HG03097 (cell line): ENCODE results near the gene CEP128.

Experiments
- ATAC-seq: cut with Tn5 transposase; IDR thresholded peaks from one replicate; pipeline ENCODE4 v1.9.1; 2021; ENCODE audit not compliant: unreplicated experiment, low FRiP score

The CEP128 gene

DNA sequence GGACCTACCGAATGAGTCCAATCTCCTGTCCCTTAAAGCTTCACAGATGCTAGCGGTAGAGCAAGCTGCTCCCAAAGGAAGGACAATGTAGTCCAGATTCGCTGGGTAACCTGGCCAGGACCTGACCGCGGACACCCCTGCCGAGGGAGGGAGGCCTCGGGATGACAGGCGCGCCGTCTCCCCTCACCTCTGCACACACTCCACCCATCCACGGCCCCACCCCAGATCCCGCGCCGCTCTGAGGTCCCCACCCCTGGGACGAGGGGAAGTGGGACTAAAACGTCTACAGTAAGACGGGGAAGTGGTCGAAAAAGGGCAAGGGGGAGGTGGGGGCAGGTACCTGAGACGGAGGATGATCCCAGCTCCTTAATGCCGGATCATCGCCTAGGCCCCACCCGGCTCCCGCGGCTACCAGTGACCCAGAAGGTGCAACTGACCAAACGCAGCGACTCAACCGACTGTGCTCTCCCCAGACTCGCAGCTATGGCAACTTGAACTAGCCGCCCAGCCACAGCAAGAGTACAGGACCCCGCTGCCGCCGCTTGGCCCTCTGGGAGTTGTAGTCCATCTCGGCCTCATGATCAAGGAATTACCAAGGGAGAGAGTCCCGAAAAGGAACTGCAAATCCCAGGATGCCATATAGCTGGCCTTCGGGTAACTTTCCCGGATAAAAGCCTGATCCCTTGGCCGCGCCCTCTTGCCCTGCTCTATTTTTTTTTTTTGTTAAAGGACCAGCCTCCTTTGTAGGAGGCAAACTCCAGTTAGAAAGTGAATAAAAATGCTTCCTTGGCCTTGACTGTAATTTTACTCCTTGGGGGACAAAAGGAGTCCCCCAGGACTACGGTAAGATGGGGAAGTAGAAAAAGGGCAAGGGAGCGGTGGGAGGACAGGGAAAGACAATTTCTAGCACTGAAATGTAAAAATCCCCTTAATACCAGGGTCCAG, at the start of gene CEP128:
Gene CEP128 (minus strand): TSS at position 498 of the 945 bp plus-strand sequence.
- ATAC-seq: peak; percentile 96

DNA sequence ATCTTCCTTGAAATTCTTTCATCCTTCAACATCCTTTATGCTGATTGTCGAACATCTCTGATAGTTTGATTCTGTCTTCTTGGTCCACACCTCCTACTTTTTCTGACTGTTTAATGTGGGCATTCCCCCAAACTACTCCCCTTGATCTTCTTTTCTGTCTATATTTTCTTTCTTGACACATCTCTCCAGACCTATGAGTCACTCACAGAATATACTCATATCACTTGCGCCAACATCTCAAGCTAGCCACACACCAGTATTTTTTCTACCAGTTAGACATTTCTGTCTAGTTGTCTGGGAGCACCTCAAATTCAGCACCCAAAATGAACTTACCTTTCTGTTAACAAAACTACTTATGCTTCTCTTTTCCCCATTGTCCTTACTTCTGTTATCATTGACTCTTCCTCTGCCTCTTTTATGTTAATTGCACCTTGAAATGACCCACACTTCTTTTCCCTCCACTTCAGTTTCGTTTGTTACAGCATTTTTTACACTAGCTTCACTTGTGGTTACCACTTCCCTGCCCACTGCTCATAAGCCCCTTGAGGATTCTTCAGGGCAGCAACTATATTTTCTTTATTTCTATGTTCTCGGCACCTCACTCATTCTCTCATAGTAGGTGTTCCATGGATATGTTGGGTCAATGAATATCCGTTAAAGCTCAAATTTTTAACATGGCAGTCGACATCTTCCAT, 47.3 kb upstream of the CEP128 start:
- peak; percentile 62 for ATAC-seq

DNA sequence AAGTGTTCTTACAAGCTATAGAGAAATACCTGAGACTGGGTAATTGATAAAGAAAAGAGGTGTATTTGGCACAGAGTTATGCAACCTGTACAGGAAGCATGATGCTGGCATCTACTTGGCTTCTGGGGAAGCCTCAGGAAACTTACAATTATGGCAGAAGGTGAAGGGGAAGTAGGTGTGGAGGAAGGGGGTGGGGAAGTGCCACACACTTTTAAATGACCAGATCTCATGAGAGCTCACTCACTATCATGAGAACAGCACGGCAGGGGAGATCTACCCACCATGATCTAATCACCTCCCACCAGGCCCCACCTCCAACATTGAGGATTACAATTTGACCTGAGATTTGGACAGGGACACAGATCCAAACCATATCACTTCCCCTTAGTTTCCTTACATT, 46.7 kb upstream of the CEP128 start:
- no peak for ATAC-seq

DNA sequence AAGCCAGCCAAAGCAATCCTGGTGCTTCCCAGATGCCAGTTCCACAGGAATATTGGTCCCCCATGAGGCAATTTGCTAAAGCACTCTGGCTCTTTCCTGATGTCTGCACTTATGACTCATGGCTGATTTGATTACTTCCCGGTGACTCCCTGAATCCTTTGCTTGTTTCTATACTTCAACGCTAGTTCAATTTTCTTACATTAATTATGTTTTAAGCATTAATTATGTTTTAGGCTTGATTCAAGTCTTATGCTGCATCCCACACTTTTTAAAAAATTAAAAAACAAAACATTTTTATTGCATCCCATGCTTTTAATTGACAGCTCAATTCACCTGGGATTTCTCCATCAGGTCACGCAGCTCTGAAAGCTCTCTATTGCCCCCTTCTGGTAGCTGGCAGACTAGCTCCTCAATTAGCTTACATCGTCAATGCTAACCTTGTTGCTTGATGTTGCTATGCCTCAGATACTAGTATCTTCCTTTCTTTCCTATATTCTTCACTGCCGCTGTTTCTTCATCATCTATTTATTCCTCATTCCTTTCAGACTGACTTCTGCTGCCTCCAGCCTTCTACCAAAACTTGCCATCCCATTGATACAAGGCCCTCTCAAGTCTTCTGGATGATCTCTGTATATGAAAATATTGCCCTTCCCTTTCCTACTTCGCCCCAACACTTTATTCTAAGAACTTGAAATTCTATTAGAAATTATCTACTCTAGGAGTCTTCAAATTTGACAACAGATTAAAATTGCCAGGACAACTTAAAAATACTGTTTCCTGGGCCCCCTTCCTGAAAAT, 45.9 kb upstream of the CEP128 start:
- no peak for ATAC-seq

DNA sequence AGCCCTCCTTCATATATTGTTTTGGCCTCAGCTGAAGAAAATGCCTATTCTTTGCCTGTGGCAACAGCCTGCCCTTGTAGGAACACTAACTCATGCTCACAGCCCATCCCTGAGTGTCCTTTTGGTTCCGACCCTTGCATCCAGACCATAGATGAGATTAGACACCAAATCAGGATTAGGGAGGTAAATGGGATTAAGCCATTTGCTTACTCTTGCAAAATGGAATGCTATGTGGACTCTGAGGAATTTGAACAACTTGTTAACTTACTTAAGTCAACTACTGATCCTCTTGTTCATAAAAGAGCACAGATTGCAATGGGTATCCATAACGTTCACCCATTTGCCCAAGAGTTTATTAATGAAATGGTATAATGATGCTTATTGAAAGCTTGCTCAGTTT, 41.2 kb upstream of the CEP128 start:
- ATAC-seq: no peak

DNA sequence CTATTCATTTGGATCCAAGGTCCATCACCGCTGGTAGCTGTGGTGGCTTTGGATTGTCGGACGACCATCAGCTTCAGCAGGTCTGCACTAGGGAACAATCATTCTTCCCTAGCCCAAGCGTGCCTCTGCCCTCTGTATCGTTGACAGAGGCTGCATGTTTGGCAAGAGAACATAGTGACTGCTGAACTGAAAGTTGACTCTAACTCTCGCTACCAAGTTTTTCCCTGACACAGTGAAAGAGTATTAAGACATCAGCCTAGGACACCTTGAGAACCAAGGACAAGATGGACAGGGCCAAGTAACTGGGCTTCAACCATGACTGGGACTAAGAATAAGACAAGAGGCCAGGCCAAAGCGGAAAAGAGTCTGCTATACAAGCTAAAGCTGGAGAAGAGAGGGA, 40.1 kb upstream of the CEP128 start:
- no peak for ATAC-seq

DNA sequence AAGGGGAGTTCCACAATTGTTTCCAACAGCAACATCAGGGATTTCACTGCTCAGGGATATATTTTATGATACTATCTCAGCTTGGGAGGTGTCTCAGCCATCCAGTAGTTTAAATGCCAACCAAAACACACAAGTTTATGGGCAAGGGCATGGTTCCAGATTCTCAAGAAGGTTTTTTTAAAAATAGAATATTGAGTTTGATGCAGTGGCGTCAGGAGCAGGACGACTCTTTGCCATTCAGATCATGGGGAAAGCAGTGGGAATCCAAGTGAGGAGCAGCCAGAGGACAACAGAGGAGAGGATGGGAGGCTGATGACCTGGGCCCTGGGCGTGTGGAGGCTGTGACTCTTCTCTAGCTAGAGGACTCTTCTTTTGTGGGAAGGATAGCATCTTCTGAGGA, 39.6 kb upstream of the CEP128 start:
- no peak for ATAC-seq

DNA sequence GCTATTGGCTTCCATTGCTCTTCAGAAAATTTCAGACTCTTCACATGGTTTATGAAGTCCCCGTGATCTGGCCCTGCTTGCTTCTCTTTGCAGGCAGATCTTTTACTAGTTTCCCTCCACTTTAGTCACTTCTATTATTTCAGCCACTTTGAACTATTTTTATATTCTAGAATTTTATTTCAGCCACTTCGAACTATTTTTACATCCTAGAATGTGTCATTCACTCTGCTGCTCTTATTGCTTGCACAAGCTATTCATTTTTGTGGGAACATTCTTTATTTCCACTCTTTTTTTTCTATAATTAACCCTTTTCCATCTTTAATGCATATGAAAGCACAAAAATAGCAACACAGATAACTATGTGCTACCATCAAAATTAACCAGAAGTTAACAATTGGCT, 38.4 kb upstream of the CEP128 start:
- ATAC-seq: no peak

DNA sequence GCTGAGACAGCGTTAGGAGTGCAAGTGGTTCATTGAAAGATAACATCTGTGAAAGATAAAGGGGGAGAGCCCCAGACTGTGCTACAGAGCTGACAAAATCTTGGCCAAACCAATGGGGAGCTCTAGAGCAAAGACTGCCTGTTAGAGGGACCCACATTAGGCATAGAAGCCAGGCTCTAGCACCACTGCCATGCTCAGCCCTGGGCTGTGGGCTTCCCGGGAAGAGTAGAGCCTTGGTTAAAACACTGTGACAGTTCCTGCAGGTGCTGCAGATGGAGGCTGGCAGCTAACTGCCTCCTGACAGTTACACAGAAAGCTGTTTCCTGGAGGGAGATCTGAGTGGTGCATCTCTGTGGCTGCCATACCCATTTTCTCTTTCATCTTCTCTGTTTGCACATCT, 36.9 kb upstream of the CEP128 start:
- ATAC-seq: no peak

DNA sequence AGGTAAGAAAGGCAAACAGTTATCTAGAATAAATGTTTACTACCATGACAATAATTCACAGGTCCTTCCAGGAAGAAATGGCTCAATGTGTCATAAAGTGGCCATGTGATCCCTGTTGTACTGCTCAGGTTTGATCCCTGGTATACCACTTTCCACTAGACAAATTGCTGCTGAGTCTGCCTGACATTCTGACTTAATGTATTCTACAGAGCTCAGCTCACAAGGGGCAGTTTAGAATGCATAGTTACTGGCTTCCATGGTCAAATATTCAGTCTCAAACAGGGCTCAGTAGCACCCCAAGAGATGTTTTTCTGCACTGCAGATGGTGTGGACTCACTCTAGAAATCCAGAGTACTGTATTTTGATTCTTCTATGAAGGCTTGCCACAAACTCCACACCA, 35.7 kb upstream of the CEP128 start:
- ATAC-seq: no peak

DNA sequence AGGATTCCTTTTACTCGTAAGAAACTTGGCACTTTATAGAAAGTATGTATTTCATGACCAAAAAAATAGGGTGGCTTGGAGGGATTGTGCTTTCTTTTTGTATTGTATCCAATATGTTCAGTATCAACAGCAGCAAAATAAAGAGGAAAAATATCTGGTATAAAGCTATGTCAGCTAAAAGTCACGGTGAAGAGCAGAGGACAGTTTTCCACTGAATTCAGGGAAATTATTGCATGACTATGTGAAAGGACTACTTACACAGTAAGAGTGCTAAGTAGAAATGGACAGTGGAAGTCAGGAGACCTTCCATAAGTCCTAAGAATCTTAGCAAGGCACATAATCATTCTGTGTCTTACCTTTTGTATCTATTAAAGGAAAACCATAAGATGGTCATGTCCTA, 33.1 kb upstream of the CEP128 start:
- no peak for ATAC-seq

DNA sequence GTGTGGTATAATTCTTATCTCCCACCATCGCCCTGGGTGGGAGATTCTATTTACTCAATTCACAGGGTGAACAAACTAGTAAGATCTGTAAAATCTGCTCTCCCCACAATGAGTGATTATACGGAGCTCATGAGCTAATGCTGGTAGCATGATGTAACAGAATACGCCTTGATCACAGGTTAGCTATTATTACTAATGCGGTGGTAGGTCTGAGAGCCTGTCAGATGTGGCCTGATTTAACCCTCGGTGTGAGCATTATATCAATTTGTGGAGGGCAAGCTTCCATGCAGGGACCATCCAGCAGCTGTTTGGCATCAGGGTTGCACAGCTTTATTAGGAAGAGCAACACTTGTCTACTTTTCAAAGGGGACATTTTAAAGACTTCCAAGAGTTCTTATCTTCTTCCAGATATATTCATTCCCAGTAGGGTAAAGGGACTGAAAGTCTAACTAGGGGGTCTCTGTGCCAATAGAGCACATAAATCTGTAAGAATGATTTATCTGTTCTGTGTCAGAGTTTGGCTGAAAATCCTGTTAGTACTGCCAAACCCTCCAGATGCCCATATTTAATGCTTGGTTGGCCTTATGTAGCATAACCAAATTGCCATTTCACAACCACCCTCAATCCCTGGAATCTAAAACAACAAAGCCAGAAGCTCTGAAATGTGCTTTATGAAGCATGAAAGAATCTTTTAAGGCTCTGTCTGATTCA, 32.5 kb upstream of the CEP128 start:
- ATAC-seq: no peak

DNA sequence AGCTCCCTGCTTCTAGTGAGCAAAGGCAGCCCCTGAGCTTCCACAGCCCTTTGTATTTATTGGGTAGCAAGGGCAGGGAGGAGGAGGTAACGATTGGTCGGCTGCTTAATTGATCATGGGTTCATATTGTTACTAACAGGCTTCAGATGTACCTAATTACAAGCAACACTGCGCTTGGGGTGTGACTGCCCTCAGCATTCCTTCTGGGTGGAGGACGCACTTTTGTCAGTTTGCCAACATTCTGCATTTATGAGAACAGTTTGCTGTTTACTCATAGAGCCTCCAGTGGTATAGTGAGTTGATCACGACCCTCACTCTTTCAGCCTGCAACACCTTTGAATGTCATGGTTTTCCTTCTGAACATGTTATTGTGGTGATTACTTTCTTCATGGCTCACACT, 23.5 kb upstream of the CEP128 start:
- no peak for ATAC-seq

DNA sequence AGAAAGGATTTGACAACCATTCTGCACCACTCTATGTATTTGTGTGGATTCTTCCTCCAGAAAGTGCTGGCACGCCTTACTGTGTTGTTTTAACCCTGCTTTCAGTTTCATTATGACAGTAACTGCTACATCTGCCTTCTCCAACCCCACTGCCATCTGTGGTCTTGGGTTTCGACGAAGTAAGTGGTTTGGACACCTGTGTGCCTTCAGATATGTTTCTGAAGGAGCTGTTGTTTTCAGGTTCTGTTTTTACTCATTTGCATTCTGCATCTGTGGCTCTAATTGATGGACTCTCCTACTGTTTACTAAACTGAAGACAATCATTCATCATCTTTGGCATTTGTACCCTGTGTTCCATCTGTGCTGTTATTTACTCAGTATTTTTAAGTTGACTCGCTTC, 18.0 kb upstream of the CEP128 start:
- peak; percentile 98 for ATAC-seq

DNA sequence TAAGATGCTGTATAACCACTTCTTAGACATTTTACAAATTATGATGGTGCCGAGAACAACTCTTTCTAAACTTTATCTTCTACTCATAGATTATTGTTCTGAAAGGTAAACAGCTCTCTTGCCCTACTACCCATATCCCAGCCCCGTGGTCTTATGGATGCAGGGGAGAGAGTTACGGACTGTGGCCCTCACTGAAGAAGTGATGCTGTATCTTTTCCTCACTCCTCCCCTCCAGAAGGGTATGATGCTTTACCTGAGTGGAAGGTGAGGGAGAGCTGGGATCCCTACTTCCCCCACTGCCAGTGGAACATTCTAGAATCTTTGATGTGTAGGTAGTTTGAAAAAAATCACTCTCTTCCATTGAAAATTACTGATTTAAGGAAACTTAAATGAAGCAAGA, 17.4 kb upstream of the CEP128 start:
- ATAC-seq: no peak

DNA sequence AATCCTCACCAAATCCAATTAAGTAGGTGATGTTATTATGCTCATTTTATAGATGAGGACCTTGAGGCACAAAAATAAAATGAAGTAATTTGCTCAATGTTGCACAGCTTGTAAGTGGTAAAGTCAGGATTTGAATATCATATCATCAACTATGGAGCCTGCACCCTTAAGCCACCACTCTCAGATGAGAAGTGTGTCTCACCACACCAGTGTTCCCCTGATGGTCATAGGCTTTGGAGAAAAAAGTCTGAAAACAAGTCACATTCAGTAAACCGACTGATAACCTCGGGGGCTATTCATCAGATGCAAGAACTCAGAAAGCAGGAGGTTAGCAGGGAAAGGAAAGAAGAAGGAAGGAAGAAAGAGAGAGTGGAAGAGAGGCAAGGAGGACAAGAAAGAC, 16.7 kb upstream of the CEP128 start:
- no peak for ATAC-seq

DNA sequence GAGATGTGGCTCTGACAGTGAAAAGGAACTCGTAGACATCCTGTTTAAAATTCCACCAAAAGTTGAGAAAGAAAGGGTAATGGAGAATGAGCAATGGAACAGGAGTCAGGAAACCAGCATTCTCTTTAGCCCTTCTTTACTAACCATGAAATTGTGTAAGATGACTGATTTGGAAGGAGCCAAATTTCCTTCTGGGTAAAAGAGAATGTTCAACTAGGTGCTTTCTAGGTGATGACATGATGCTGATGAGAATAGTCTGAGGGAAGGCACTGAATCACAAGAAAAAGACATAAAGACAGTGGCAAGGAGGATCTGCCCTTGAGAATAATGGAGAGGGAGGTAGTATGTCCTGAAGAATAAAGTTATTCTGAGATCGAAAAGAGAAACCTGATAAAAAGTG, 16.1 kb upstream of the CEP128 start:
- no peak for ATAC-seq

DNA sequence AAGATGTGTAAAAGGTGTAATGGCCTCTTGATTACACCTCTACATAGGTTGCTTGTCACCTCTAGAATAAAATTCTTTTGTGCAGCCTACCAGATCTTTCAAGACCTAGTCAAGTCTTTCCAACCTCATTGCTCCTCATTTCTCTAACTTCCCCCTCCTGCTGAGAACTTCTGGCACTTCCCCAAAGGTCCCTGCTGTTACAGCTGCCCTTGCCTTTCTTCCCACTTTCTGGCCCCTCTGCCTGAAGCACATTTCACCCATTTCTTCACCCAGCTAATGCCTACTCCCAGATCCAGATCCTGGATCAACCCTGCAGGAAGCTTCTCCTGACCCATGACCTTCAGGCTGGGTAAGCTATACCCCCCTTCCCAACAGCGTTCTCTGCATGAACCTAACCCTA, 15.4 kb upstream of the CEP128 start:
- ATAC-seq: no peak

DNA sequence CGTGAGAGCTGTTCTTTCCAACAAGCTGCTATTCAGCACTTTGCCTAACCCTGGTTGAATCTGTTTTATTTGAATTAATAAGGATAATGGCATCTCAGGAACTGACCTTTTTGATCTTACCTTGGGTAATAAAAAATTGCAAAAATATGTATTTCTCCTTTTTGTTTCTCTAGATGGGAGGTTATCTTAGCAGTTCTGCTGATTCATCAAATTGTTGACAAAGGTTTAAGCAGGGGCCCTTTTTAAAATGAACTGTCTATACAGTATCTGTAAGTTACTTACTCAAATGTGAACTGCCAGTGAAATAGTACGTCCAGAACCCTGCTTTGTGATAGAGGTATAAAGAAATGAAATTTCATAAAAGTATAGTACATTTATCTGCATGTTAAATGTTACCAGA, 14.6 kb upstream of the CEP128 start:
- ATAC-seq: no peak

DNA sequence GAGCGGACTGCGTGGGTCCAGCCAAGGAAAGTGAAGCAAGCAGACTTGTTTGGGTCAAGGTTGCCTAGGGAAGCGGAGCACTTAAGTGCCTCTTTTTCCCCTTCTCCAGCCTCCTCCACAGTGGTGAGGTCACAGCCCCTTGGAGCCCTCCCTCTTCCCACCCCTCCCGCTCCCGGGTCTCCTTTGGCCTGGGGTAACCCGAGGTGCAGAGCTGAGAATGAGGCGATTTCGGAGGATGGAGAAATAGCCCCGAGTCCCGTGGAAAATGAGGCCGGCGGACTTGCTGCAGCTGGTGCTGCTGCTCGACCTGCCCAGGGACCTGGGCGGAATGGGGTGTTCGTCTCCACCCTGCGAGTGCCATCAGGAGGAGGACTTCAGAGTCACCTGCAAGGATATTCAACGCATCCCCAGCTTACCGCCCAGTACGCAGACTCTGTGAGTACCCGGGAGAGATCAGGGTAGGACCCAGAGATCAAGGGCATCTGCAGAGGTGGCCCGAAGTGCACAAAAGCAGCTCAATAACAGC, 13.9 kb upstream of the CEP128 start, which contains the start of gene TSHR:
Gene TSHR (plus strand): TSS at position 206 of the 526 bp plus-strand sequence. CDS start 60 bp downstream, at position 266.
- no peak for ATAC-seq
